ENCODE results near the gene NOM1.

Gene NOM1

GRCh38 chr7:156984174-156984891, 34.8 kb downstream of the NOM1 start:
- DNase-seq (ENCODE audit: low read depth), result no peak

GRCh38 chr7:156985101-156985992, 35.8 kb downstream of the NOM1 start:
- no peak for DNase-seq (ENCODE audit: low read depth)

GRCh38 chr7:156986378-156986777, 36.9 kb downstream of the NOM1 start:
- DNase-seq (ENCODE audit: low read depth), result no peak

GRCh38 chr7:156988343-156989185, 39.1 kb downstream of the NOM1 start:
- no peak for DNase-seq (ENCODE audit: low read depth)

- no peak for DNase-seq (ENCODE audit: low read depth)
Observed at GRCh38 chr7:156989766-156990535, 40.4 kb downstream of the NOM1 start.

- DNase-seq (ENCODE audit: low read depth), result no peak
Observed at GRCh38 chr7:156993021-156993924, 43.8 kb downstream of the NOM1 start.

GRCh38 chr7:156993925-156994235, 44.4 kb downstream of the NOM1 start:
- DNase-seq (ENCODE audit: low read depth), result no peak

- no peak for DNase-seq (ENCODE audit: low read depth)
Observed at GRCh38 chr7:156994417-156994816, 44.9 kb downstream of the NOM1 start.

GRCh38 chr7:156998988-156999957, 49.8 kb downstream of the NOM1 start:
- DNase-seq (ENCODE audit: low read depth), result no peak

GRCh38 chr7:156999958-157000726, 50.6 kb downstream of the NOM1 start:
- no peak for DNase-seq (ENCODE audit: low read depth)

GRCh38 chr7:157000741-157001653, 51.5 kb downstream of the NOM1 start:
- no peak for DNase-seq (ENCODE audit: low read depth)

- DNase-seq (ENCODE audit: low read depth), result no peak
Observed at GRCh38 chr7:157001920-157002818, 52.7 kb downstream of the NOM1 start.

GRCh38 chr7:157002819-157003421, 53.4 kb downstream of the NOM1 start:
- no peak for DNase-seq (ENCODE audit: low read depth)

GRCh38 chr7:157003445-157003755, 53.9 kb downstream of the NOM1 start:
- DNase-seq (ENCODE audit: low read depth), result no peak

- no peak for DNase-seq (ENCODE audit: low read depth)
Observed at GRCh38 chr7:157003756-157004520, 54.4 kb downstream of the NOM1 start.
